ENCODE measurements around the gene PLAGL1. TPM values are rescaled to one million over a fixed set of nuclear protein-coding genes. Genes with fewer than 3 reads are reported as not detected.

PLAGL1 gene
- total RNA-seq, 1 donor from 2014 or later = 2.4 TPM

GRCh38 chr6:143936778-143937667, 71.0 kb downstream of the PLAGL1 start:
- no peak for FAIRE-seq

GRCh38 chr6:143936347-143936746, 71.7 kb downstream of the PLAGL1 start:
- DNase-seq (ENCODE audit: low read depth) = no peak
- FAIRE-seq = no peak
- no peak for TF ChIP-seq CTCF (IDR thresholded peaks at IDR 0.05; ENCODE audit: insufficient read depth, low read length, severe bottlenecking)
- Histone ChIP-seq H3K36me3 (ENCODE audit: control insufficient read depth, insufficient read depth, low read length) (no peaks in the 10 kb centered on the region), H3K4me3 (ENCODE audit: low read depth, low read length) (no peak overlapping the region), H3K27me3 (ENCODE audit: control insufficient read depth, insufficient read depth, low read length) (no peaks in the 10 kb centered on the region)

More at GRCh38 chr6:143936778-143937667, 71.0 kb downstream of the PLAGL1 start:
- TF ChIP-seq CTCF (IDR thresholded peaks at IDR 0.05; ENCODE audit: insufficient read depth, low read length, severe bottlenecking) = no peak
- H3K36me3 ChIP-seq (ENCODE audit: control insufficient read depth, insufficient read depth, low read length) = no peaks in the 10 kb centered on the region
- H3K4me3 ChIP-seq (ENCODE audit: low read depth, low read length) = no peak overlapping the region
- DNase-seq (ENCODE audit: low read depth) = no peak
- H3K27me3 ChIP-seq (ENCODE audit: control insufficient read depth, insufficient read depth, low read length) = no peaks in the 10 kb centered on the region

- no peak for FAIRE-seq
- no peak for TF ChIP-seq CTCF (IDR thresholded peaks at IDR 0.05; ENCODE audit: insufficient read depth, low read length, severe bottlenecking)
- no peaks in the 10 kb centered on the region for H3K27me3 ChIP-seq (ENCODE audit: control insufficient read depth, insufficient read depth, low read length)
- no peak overlapping the region for H3K4me3 ChIP-seq (ENCODE audit: low read depth, low read length)
- no peaks in the 10 kb centered on the region for H3K36me3 ChIP-seq (ENCODE audit: control insufficient read depth, insufficient read depth, low read length)
- DNase-seq (ENCODE audit: low read depth) = no peak
Observed at GRCh38 chr6:143934867-143935266, 73.2 kb downstream of the PLAGL1 start.

- FAIRE-seq (no peak), DNase-seq (ENCODE audit: low read depth) (no peak)
- TF ChIP-seq CTCF (IDR thresholded peaks at IDR 0.05; ENCODE audit: insufficient read depth, low read length, severe bottlenecking) = no peak
- Histone ChIP-seq H3K27me3 (ENCODE audit: control insufficient read depth, insufficient read depth, low read length) (no peaks in the 10 kb centered on the region), H3K36me3 (ENCODE audit: control insufficient read depth, insufficient read depth, low read length) (no peaks in the 10 kb centered on the region), H3K4me3 (ENCODE audit: low read depth, low read length) (no peak overlapping the region)
Observed at GRCh38 chr6:143934331-143934730, 73.7 kb downstream of the PLAGL1 start.

GRCh38 chr6:143929975-143930374, 78.1 kb downstream of the PLAGL1 start:
- DNase-seq (ENCODE audit: low read depth) (no peak), FAIRE-seq (no peak)
- no peak for TF ChIP-seq CTCF (IDR thresholded peaks at IDR 0.05; ENCODE audit: insufficient read depth, low read length, severe bottlenecking)
- no peaks in the 10 kb centered on the region for H3K36me3 ChIP-seq (ENCODE audit: control insufficient read depth, insufficient read depth, low read length)
- no peaks in the 10 kb centered on the region for H3K27me3 ChIP-seq (ENCODE audit: control insufficient read depth, insufficient read depth, low read length)
- no peak overlapping the region for H3K4me3 ChIP-seq (ENCODE audit: low read depth, low read length)
